SK-N-DZ (cell line): Measurements from ENCODE around the gene ADH7.
"Not testable (repeated sequence)": the region's sequence is repeated elsewhere in the genome, so short reads cannot be mapped to it uniquely, and the experiment has no call there.

Experiments used
- DNase-seq: peaks from one replicate; pipeline ENCODE4 v3.0.0-alpha.2; 2015; ENCODE audit warnings: low spot score

ADH7 gene

DNA sequence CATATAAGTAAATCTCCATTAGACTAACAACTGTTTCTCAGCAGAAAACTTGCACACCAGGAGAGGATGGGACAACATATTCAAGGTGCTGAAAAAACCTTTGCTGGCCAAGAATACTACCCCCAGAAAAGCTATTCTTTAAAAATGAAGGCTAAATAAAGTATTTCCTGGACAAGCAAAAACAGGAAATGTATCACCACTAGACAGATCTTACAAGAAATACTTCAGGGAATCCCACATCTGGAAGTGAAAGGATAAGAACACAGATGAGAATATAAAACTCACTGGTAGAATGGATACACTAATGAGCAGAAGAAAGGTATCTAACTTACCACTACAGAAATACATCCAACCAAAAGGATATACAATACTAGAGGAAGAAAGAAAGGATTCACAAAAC, 55.6 kb downstream of the ADH7 start:
- DNase-seq, result no peak

- DNase-seq, result no peak
Measured at GRCh38 chr4:99378876-99379275, 56.3 kb downstream of the ADH7 start.

DNA sequence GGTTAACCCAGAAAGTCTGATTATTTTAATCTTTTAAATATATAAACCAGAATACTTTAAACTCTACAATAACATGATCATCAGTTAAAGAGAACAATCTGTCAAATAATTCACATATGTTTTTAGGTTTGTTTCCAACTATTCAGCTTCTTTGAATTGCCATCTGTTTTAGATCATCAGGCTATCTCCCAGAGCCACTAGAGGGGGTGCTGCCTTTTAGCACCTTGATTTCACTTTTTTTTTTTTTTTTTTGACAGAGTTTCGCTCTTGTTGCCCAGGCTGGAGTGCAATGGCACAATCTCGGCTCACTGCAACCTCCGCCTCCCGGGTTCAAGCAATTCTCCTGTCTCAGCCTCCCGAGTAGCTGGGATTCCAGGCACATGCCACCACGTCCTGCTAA, 57.8 kb downstream of the ADH7 start:
- not testable (repeated sequence) for DNase-seq

DNA sequence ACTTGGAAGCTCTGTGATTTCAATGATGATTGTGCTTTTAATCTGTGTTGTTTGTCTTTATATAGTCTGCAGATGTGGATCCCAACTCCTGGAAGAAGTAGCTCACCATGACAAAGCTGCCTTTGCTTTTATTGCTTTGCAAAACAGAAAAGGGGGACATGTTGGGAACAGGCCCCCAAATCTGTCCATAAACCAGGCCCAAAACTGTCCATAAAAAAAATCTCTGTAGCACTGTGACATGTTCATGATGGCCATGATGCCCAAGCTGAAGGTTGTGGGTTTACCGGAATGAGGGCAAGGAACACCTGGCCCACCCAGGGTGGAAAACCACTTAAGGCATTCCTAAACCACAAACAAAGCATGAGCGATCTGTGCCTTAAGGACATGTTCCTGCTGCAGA, 62.7 kb downstream of the ADH7 start:
- not testable (repeated sequence) for DNase-seq

DNA sequence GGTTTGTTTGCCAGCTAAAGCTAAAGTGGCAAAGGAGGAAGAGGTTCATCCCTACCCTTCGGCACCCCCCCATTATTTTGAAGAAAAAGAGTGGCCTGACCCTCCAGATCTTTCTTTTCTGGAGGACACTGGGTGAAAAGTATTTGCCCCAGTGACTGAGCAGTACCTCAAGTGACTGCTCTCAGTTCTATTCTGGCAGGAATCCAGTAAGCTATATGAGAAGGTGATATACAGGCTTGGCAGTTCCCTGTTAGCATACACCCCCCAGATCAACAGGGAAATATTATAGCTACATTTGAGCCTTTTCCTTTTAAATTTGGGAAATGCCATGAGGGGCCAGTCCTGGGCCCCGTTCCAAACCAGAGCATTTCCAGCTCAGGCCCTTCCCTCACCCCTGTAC, 67.3 kb downstream of the ADH7 start:
- DNase-seq, result not testable (repeated sequence)

- no peak for DNase-seq
Measured at GRCh38 chr4:99366491-99366890, 68.7 kb downstream of the ADH7 start.

DNA sequence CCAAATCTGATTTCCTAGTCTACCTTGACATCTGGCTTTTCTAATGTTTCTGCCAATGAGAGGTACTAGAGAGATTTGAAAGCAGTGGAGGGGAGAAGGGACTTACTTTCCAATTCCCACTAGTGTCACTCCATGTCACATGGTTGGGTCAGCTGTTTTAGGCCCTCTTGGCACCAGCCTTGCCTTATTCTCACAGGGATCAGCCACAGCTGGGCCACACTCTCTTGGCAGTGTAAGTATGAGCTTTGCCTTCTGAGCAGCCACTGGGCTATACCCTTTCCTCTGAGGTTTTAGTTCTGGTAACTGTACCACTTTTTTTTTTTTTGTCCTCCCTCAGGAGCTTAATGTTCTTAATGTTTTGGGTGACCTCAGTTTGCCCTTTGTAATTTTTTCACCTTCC, 72.4 kb downstream of the ADH7 start:
- no peak for DNase-seq
